NCI-H748 (cell line): ENCODE data around the gene ASL.
"Not testable (repeated sequence)": the region's sequence is repeated elsewhere in the genome, so short reads cannot be mapped to it uniquely, and the experiment has no call there.

ENCODE experiments used
- DNase-seq: peaks from one replicate; lab custom pipeline; 2025; ENCODE audit not compliant: unreplicated experiment; lab: John Stamatoyannopoulos, UW

ASL gene

DNA sequence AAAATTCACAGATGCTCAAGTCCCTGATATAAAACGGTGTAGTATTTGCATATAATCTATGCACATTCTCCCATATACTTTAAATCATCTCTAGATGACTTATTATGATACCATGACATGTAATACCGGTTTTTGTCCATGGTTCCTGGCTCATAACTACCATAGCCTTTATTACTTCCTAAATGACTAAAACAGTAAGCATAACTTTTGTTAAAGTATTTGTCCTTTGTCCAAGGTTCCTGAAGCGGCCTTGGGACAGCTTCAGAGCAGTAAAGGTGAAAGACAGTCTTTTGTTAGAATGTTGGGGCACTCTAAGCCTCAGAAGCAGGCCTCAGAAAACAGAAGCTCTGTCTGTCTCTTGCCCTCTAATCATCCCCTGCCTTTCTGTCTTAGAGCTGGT is 43.0 kb downstream of the ASL start:
- DNase-seq, result no peak

DNA sequence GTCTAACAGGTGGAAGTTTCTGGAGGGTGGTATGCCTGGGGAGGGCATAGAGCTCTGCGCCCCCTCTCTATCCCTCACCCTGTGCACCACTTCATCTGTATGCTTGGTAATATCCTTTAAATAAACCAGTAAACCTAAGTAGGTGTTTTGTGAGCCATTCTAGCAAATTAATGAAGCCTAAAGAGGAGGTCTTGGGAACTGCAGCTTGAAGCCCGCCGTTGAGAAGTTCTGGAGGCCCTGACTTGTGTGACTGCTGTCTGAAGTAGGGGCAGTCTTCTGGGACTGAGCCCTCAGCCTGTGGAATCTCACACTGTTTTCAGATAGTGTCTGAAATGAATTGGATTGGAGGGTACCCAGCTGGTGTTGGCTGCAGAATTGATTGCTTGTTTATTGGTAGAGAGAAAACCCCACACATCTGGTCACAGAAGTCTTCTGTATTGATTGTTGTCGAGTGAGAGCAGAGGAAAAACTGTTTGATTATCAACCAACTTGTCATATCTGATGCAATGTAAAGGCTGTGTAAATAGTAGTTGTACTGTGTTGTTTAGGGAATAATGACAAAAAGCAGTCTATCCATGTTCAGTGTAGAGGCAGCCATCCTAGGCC is 43.7 kb downstream of the ASL start:
- DNase-seq, result no peak

DNA sequence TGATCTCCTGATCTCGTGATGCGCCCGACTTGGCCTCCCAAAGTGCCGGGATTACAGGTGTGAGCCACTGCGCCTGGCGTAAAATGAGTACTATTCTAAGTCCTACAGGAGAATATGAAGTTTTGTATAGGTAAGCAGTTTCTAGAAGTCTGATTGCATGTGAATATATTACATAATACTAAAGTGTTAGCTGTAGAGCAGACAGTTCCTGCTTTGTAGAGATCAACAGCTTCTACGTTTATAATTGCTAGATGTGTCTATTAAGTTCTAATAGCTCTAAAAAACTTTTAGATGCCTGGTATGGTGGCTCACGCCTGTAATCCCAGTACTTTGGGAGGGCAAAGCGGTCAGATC is 47.5 kb downstream of the ASL start:
- DNase-seq, result no peak

DNA sequence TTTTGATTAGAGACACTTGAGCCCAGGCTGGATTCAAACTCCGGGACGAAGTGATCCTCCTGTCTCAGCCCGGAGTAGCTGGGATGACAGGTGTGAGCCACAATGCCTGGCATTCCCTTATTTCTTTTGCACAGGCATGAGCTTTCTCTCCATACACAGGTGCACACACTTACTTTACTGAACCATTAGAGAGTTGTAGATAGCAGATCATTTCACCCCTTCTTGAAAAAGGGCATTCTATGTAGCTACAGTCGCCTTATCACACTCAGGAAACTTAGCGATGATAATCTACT is 48.9 kb downstream of the ASL start:
- DNase-seq, result not testable (repeated sequence)

DNA sequence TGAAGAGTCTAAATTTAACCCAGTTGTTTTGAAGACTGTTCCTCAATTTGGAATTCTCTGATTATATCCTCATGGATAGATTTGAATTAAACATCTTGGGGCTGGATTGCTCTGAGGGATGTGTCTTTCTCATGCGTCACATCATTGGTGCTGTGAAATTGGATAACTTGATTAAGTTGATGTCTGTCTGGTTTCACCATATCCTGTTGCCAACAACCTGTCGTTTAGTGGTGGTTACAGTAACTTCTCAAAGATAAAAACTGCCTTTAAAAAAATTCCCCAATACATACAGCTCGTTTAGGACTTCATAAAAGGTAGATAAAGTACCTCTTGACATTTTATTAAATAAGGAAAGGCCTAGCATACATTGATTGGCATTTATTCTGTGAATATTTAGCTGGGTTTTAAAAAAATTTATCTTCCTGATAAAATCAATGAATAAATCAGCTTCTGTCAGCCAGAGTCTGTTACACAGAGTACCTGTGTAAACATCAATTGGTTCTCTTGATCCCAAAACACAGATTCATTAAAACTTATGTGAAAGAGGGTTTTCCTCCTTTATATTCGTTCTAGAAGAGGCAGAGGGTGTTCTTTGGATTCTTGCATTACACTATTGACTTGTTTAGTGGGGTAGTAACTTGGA is 49.6 kb downstream of the ASL start:
- no peak for DNase-seq

DNA sequence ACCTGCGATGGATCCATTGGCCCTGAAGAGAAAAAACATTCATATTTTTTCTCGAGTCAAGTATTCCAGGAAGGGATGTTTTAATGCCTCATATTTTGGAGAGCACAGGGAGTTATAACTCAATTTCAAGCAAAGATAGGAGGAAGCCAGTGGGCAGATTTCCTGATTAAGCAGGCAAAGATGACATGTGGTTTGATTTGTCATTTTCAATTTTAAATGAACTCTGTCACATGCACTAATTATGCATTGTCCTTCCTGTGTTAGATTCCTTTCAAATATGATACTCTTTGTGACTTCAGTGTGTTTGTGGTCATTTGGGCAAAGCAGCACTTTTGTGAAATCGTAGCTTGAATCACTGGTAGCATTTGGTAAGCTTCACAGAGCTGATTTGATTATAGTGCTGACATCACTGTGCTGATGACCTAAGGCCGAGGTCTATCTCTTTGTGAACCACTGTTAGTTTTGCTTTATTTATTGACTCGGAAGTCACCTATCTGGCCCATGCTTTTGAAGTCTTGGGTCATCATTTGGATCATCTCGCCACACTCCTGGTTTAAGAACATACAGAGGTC is 50.2 kb downstream of the ASL start:
- DNase-seq, result not testable (repeated sequence)

DNA sequence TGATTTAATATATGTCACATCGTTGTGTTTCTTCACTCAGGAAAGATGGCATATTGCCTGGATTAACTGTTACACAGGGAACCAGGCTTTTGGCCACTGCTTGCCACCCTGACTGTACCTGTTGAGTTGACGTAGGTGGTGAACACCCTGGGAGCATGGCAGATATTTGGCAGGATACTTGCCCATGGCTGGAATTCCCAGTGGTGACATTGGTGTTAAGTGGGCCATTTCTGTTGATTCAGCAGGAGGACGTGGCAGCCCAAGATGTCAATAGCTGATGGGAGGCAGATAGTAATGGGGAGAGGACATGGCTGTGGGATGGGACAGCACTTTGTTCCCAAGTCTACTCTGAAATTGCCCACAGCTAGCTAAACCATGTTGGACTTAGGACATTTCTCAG is 51.6 kb downstream of the ASL start:
- not testable (repeated sequence) for DNase-seq

DNA sequence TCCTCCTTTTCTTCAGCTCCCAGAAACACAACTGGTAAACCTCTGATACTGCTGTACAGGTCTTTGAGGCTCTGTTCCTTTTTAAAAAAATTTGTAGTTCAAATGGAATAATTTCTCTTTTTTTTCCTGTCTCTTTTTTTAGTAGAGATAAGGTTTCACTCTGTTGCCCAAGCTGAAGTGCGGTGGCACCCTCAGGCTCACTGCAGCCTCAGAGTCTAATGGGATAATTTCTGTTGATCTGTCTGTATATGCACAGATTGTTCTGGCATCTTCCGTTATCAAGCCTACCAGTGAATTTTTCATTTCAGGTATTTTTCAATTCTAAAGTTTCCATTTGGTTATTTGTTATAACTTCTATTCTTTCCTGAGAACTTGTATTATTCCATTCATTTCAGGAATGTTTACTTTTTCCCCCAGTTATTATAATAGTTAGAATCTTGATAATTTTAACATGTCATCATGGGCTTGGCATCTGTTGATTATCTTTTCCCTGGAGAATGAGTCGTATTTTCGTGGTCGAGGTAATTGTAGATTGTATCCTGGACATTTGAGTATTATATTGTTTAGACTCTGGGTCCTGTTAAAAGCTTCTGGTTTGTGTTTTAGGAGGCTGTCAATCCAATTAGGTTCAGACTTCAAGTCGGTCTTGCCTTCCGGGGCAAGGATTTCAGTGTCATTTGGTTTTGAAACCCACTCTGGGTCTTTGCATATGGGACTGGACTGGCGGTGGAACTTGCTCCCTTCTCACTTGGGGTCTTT is 63.6 kb downstream of the ASL start:
- no peak for DNase-seq

DNA sequence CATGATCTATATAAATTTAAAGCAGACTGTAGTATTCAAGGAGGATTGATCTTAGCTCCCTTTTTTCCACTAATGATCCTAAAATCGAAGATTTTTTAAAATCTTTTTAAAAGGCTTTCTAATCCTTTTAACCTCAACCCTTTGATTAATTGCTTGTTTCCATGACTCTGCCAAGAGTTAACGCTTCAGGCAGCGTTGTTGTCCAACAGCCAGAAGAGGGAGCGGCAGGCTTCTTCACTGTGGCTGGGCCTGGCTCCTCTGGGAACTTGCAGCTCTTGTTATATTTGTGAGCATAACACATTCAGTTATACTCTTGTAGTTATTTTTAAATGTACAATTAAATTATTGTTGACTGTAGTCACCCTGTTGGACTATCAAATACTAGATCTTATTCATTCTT is 65.3 kb downstream of the ASL start:
- peak; percentile 12 for DNase-seq

DNA sequence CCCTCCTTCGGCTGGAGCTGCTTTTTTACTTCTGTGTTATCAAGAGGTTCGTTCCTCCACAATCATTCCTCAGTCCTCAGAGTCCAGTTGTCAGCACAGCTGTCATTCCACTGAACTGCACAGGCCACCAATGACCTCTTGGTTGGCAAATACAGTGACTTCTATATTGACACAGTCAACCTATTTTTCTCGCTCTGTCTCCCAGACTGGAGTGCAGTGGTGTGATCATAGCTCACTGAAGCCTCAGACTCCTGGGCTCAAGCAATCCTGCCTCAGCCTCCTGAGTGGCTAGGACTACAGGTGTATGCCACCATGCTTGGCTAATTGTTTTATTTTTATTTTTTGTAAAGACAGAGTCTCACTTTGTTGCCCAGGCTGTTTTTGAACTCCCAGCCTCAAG is 66.7 kb downstream of the ASL start:
- DNase-seq, result no peak

DNA sequence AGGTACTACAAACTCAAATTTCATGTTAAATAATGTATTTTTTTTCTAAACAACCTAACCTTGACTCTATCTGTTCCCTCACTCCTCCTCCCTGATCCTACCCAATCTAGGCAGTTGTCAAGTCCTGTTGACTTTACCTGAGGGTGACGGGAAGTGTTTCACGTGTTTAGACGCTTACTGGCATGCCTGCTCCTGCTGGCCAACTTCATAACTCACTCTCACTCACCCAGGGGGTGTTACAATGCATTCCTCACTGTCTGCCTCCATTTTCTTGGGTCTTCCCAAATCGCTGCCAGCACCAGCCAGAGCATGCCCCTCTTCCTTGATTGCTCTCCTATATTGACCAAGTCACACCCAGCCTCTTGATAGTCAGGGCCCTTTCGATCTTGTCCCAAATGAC is 67.4 kb downstream of the ASL start:
- DNase-seq, result no peak
